Gastrocnemius medialis (tissue), 4 donors: ENCODE results near the gene APOE.

Source experiments
- CTCF ChIP-seq, 5 experiments: fragments of 450-650 bp in 3 of 5; fragments of 200-600 bp in 2 of 5; sonication (generic) in 2 of 5; IDR thresholded peaks in 4 of 5; conservative IDR thresholded peaks in 1 of 5; 1 replicate in 4 of 5; 2 replicates in 1 of 5; pipeline ENCODE4 v1.5.1; 2016 to 2019; ENCODE audit warnings: antibody characterized with exemption in 5 of 5, mild to moderate bottlenecking in 3 of 5, moderate library complexity in 3 of 5
- POLR2A ChIP-seq, 2 donors: fragments of 450-650 bp; IDR thresholded peaks; one replicate each; pipeline ENCODE4 v1.6.1; 2017; ENCODE audit warnings: antibody characterized with exemption in 2 of 2, mild to moderate bottlenecking in 2 of 2, moderate library complexity in 2 of 2

GRCh38 chr19:44878120-44878865, 27.3 kb upstream of the APOE start:
- TF ChIP-seq CTCF (IDR thresholded peaks at IDR 0.05 in 4 of 5, conservative IDR thresholded peaks at IDR 0.05 in 1 of 5) (no peak), POLR2A (IDR thresholded peaks at IDR 0.05) (no peak)
